H1 (cell line): ENCODE results near the gene CARD11. TPM values are rescaled to one million over a fixed set of nuclear protein-coding genes. Genes with fewer than 3 reads are reported as not detected.

Experiments used
- CTCF ChIA-PET: fragments of 300-600 bp; sonication (Branson Sonifier 250); formaldehyde crosslinking; loops from one replicate; lab custom pipeline; 2021; ENCODE audit not compliant: partially characterized antibody; lab: Charles Lee
- POLR2A ChIA-PET: fragments of 300-600 bp; sonication (Branson Sonifier 250); formaldehyde crosslinking; loops from one replicate; lab custom pipeline; 2021; ENCODE audit warnings: inconsistent platforms; ENCODE audit not compliant: partially characterized antibody; lab: Charles Lee
- DNase-seq, 2 experiments: peaks; one replicate each; pipeline versions ENCODE4 v3.0.0 to v3.0.0-alpha.2; 2010 to 2022; ENCODE audit warnings: low spot score in 2 of 2, low read depth in 1 of 2, mixed read lengths in 1 of 2
- FAIRE-seq: peaks from 2 replicates; lab custom pipeline; 2011; peaks lifted over from hg19 to GRCh38; lab: Jason Lieb, UNC
- H2AFZ ChIP-seq: 2 replicates; pipeline ENCODE4 v1.8.1; 2012; ENCODE audit warnings: low read length, inconsistent platforms
- H2AK5ac ChIP-seq: 2 replicates; pipeline ENCODE4 v1.6.1; 2013; ENCODE audit warnings: low read depth, low read length
- H2BK120ac ChIP-seq: replicated peaks from 2 replicates; pipeline ENCODE3; 2013; ENCODE audit warnings: low read depth, low read length, inconsistent platforms
- H2BK12ac ChIP-seq: 2 replicates; pipeline ENCODE4 v1.6.1; 2013; ENCODE audit warnings: low read depth, low read length
- H2BK15ac ChIP-seq: 2 replicates; pipeline ENCODE4 v1.6.1; 2013; ENCODE audit warnings: low read length
- H2BK20ac ChIP-seq: 2 replicates; pipeline ENCODE4 v1.6.1; 2013; ENCODE audit warnings: low read length
- H2BK5ac ChIP-seq: 2 replicates; pipeline ENCODE4 v1.6.1; 2013; ENCODE audit warnings: low read depth, low read length
- H3K14ac ChIP-seq: 2 replicates; pipeline ENCODE4 v1.6.1; 2013; ENCODE audit warnings: inconsistent platforms; ENCODE audit not compliant: insufficient read length
- H3K18ac ChIP-seq: 2 replicates; pipeline ENCODE4 v1.6.1; 2013; ENCODE audit warnings: low read length; ENCODE audit errors: extremely low read depth
- H3K23ac ChIP-seq: 2 replicates; pipeline ENCODE4 v1.6.1; 2013; ENCODE audit warnings: inconsistent platforms; ENCODE audit not compliant: insufficient read length
- H3K23me2 ChIP-seq: 2 replicates; pipeline ENCODE4 v1.6.1; 2013; ENCODE audit warnings: low read depth, low read length
- H3K27ac ChIP-seq: 2 replicates; pipeline ENCODE4 v1.6.1; 2011; ENCODE audit warnings: low read depth, low read length, inconsistent platforms
- H3K27me3 ChIP-seq, 4 experiments: replicated peaks in 1 of 4; 1 replicate in 1 of 4; 2 replicates in 3 of 4; pipeline versions ENCODE4 v1.6.1 to v1.8.1; 2011 to 2013; ENCODE audit warnings: low read length in 3 of 4, mild to moderate bottlenecking in 3 of 4, inconsistent platforms in 2 of 4, mixed read lengths in 2 of 4, moderate library complexity in 1 of 4; ENCODE audit not compliant: control insufficient read depth in 3 of 4, insufficient read depth in 3 of 4; ENCODE audit errors: extremely low read depth in 1 of 4
- H3K36me3 ChIP-seq, 4 experiments: 2 replicates each; pipeline versions ENCODE4 v1.6.1 to v1.8.1; 2011 to 2013; ENCODE audit warnings: mild to moderate bottlenecking in 4 of 4, low read length in 3 of 4, moderate library complexity in 2 of 4, control low read depth in 1 of 4, inconsistent platforms in 1 of 4; ENCODE audit not compliant: insufficient read depth in 4 of 4, control insufficient read depth in 2 of 4
- H3K4ac ChIP-seq: replicated peaks from 2 replicates; pipeline ENCODE3; 2013; ENCODE audit warnings: low read length, low read depth, mixed read lengths, inconsistent platforms; ENCODE audit not compliant: insufficient read length
- H3K4me1 ChIP-seq, 4 experiments: replicated peaks in 1 of 4; 1 replicate in 1 of 4; 2 replicates in 3 of 4; pipeline versions ENCODE4 v1.6.1 to v1.8.1; 2011 to 2013; ENCODE audit warnings: low read length in 3 of 4, inconsistent platforms in 2 of 4, mixed read lengths in 1 of 4; ENCODE audit not compliant: insufficient read depth in 4 of 4, control insufficient read depth in 3 of 4
- H3K4me2 ChIP-seq, 2 experiments: 2 replicates each; pipeline versions ENCODE4 v1.6.1 to v1.8.1; 2011 to 2013; ENCODE audit warnings: low read depth in 2 of 2, low read length in 2 of 2, control low read depth in 1 of 2, inconsistent platforms in 1 of 2, mild to moderate bottlenecking in 1 of 2; ENCODE audit not compliant: insufficient read depth in 1 of 2
- H3K4me3 ChIP-seq, 4 experiments: fragments of 200-600, 300-600 bp in 1 of 4; sonication (generic), shearing (Covaris generic), sonication (Bioruptor Twin) in 1 of 4; 2 replicates each; pipeline versions ENCODE4 v1.5.1 to v1.8.1; 2011 to 2016; ENCODE audit warnings: low read length in 4 of 4, low read depth in 3 of 4, control low read depth in 2 of 4, inconsistent platforms in 2 of 4, mild to moderate bottlenecking in 2 of 4, mixed read lengths in 1 of 4, moderate library complexity in 1 of 4; ENCODE audit not compliant: insufficient read depth in 2 of 4; ENCODE audit errors: extremely low read depth in 1 of 4
- H3K56ac ChIP-seq: replicated peaks from 2 replicates; pipeline ENCODE3; 2013; ENCODE audit warnings: low read depth, mild to moderate bottlenecking, mixed read lengths, low read length, inconsistent platforms; ENCODE audit not compliant: insufficient read length
- H3K79me1 ChIP-seq: 2 replicates; pipeline ENCODE4 v1.6.1; 2013; ENCODE audit warnings: low read depth, low read length, control low read depth
- H3K79me2 ChIP-seq, 2 experiments: 2 replicates each; pipeline versions ENCODE4 v1.6.1 to v1.8.1; 2012 to 2013; ENCODE audit warnings: low read length in 2 of 2, mild to moderate bottlenecking in 2 of 2, inconsistent platforms in 1 of 2; ENCODE audit not compliant: insufficient read depth in 2 of 2, control insufficient read depth in 1 of 2
- H3K9ac ChIP-seq, 4 experiments: replicated peaks in 1 of 4; 1 replicate in 1 of 4; 2 replicates in 3 of 4; pipeline versions ENCODE4 v1.6.1 to v1.8.1; 2011 to 2013; ENCODE audit warnings: low read depth in 3 of 4, low read length in 3 of 4, control low read depth in 2 of 4, mild to moderate bottlenecking in 2 of 4, moderate library complexity in 2 of 4, inconsistent platforms in 1 of 4; ENCODE audit errors: extremely low read depth in 1 of 4
- H3K9me3 ChIP-seq, 2 experiments: 2 replicates each; pipeline versions ENCODE4 v1.6.1 to v1.8.1; 2012 to 2013; ENCODE audit warnings: mild to moderate bottlenecking in 2 of 2, moderate library complexity in 2 of 2, control low read depth in 1 of 2, inconsistent platforms in 1 of 2, low read depth in 1 of 2, low read length in 1 of 2, mixed read lengths in 1 of 2; ENCODE audit not compliant: insufficient read depth in 2 of 2
- H4K20me1 ChIP-seq, 2 experiments: replicated peaks in 1 of 2; 2 replicates each; pipeline versions ENCODE3 to v1.8.1; 2011 to 2013; ENCODE audit warnings: inconsistent platforms in 2 of 2, low read length in 2 of 2, mild to moderate bottlenecking in 1 of 2; ENCODE audit not compliant: insufficient read depth in 2 of 2, control insufficient read depth in 1 of 2
- H4K5ac ChIP-seq: 2 replicates; pipeline ENCODE4 v1.6.1; 2013; ENCODE audit warnings: low read length, low read depth, mixed read lengths, inconsistent platforms; ENCODE audit not compliant: insufficient read length
- H4K8ac ChIP-seq: 2 replicates; pipeline ENCODE4 v1.8.0; 2013; ENCODE audit warnings: mild to moderate bottlenecking, moderate library complexity, low read length, inconsistent platforms; ENCODE audit not compliant: insufficient read depth; ENCODE audit errors: extremely low read depth
- H4K91ac ChIP-seq: replicated peaks from 2 replicates; pipeline ENCODE3; 2013; ENCODE audit warnings: low read length, mixed read lengths, inconsistent platforms; ENCODE audit not compliant: insufficient read length
- ASH2L ChIP-seq: fragments of 200-600, 300-600 bp; sonication (generic); IDR thresholded peaks from one replicate; pipeline ENCODE4 v1.7.1; 2017; ENCODE audit warnings: low read length
- CEBPB ChIP-seq: IDR thresholded peaks from 2 replicates; pipeline ENCODE4 v1.6.1; 2012; ENCODE audit warnings: low read depth, low read length
- MAFK ChIP-seq: IDR thresholded peaks from 2 replicates; pipeline ENCODE4 v1.6.1; 2012; ENCODE audit warnings: low read depth, mild to moderate bottlenecking, improper control_type of control experiment, low read length
- POLR2A ChIP-seq, 2 experiments: IDR thresholded peaks; 1 replicate in 1 of 2; 2 replicates in 1 of 2; pipeline ENCODE4 v1.6.1; 2011; ENCODE audit warnings: low read depth in 2 of 2, low read length in 2 of 2, mild to moderate bottlenecking in 2 of 2; ENCODE audit errors: control extremely low read depth in 1 of 2
- SIN3A ChIP-seq, 2 experiments: IDR thresholded peaks in 1 of 2; conservative IDR thresholded peaks in 1 of 2; 2 replicates each; pipeline ENCODE4 v1.6.1; 2011 to 2012; ENCODE audit warnings: low read length in 2 of 2, improper control_type of control experiment in 1 of 2, low read depth in 1 of 2, mild to moderate bottlenecking in 1 of 2
- SP2 ChIP-seq: IDR thresholded peaks from 2 replicates; pipeline ENCODE4 v1.6.1; 2012; ENCODE audit warnings: mild to moderate bottlenecking, low read length, inconsistent platforms
- TAF7 ChIP-seq: optimal IDR thresholded peaks from 2 replicates; pipeline ENCODE3; 2011; ENCODE audit warnings: low read depth, mild to moderate bottlenecking, inconsistent platforms, low read length, moderate library complexity, borderline replicate concordance
- TCF12 ChIP-seq: IDR thresholded peaks from 2 replicates; pipeline ENCODE4 v1.6.1; 2011; ENCODE audit warnings: low read depth, mild to moderate bottlenecking, low read length
- WGBS, 2 experiments: shearing (Covaris generic) in 1 of 2; methylation state at CpG; one replicate each; pipeline versions ENCODE4 v1.1.6 to v1.1.7; 2013 to 2015; ENCODE audit warnings: low lambda C conversion rate in 2 of 2, mixed read lengths in 2 of 2, inconsistent platforms in 1 of 2, low coverage in 1 of 2, missing lambda C conversion rate in 1 of 2; ENCODE audit not compliant: insufficient replicate concordance in 2 of 2, insufficient coverage in 1 of 2, insufficient read length in 1 of 2; ENCODE audit errors: extremely low coverage in 1 of 2, missing lambda C conversion rate in 1 of 2; 5-methylcytosine and 5-hydroxymethylcytosine counted together
- polyA plus RNA-seq, 7 experiments: library from polyadenylated mRNA; depleted of rRNA in 3 of 7; stranded (reverse) in 5 of 7; unstranded in 2 of 7; fragments of >200 nt in 5 of 7; fragments of 200-250 nt in 2 of 7; gene quantifications; 1 replicate in 5 of 7; 2 replicates in 1 of 7; 4 replicates in 1 of 7; pipeline versions ENCODE4 v1.2.1 to v1.2.3, GENCODE V29; 2011 to 2013; ENCODE audit warnings: missing spikeins in 2 of 7, mixed read lengths in 2 of 7
- total RNA-seq: library from RNA; stranded (reverse); fragmentation: NEBNext Ultra II Directional; extraction: Animal tissue kit (Norgen Biotek cat#: 25700); gene quantifications from 2 replicates; pipeline ENCODE4 v1.2.1, GENCODE V29; 2021
- TF ChIP-seq, protein P1 (sequence below), 3 experiments: IDR thresholded peaks; 1 replicate in 2 of 3; 2 replicates in 1 of 3; pipeline versions ENCODE4 v1.5.1 to v1.6.1; 2011; ENCODE audit warnings: low read length in 3 of 3, mild to moderate bottlenecking in 3 of 3, inconsistent platforms in 2 of 3, low read depth in 1 of 3, moderate library complexity in 1 of 3; ENCODE audit not compliant: insufficient read depth in 1 of 3; ENCODE audit errors: control extremely low read depth in 1 of 3

Gene CARD11
- total and polyA plus RNA-seq, 2 of the 8 experiments (the other 6 are each of a cell fraction or from before 2014, with no cell fraction given), result 12.6 to 29.8 TPM

DNA sequence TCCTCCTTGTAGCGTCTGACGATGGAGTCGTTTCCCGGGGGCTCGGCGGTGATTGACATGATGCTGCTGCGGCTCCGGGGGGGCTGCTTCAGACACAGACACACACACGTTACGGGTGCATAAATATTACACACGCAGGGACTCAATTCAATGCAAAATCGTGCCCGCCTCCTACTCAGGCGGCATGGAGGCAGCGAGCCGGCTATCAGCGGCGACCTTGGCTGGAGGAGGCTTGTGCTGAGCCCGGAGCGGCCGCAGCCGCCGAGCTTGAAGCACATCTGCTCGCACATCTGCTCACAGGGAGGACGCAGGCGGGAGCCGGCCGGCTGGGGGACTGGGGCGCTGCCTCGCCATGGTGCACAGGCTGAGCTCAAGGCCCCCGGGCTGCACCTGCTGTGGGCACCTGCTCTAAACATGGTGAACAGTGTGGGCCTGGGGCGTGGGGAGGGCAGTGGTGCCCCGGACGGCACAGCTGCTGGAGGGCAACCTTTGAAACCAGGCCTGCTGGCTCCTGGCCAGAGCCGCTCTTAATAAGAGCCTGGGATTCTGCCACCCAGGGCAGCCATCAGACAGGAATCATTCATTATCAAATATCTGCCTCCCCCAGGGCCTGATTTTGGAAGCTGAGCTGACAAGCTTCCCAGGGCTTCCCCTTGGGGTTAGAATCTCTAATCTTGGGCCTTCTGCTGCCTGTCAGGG, 114.9 kb downstream of the CARD11 start:
- H2AFZ ChIP-seq, result no peak overlapping the region
- no peak for FAIRE-seq
- CTCF ChIA-PET, result interaction anchor here (0.7 to 1.5 kb wide), 6 partner anchors 9 to 460 kb away, joined by 3 to 7 read pairs (median 3); no protein-coding TSS in a partner anchor

More for the DNA sequence above, 114.9 kb downstream of the CARD11 start:
- TF ChIP-seq, protein P1, sequence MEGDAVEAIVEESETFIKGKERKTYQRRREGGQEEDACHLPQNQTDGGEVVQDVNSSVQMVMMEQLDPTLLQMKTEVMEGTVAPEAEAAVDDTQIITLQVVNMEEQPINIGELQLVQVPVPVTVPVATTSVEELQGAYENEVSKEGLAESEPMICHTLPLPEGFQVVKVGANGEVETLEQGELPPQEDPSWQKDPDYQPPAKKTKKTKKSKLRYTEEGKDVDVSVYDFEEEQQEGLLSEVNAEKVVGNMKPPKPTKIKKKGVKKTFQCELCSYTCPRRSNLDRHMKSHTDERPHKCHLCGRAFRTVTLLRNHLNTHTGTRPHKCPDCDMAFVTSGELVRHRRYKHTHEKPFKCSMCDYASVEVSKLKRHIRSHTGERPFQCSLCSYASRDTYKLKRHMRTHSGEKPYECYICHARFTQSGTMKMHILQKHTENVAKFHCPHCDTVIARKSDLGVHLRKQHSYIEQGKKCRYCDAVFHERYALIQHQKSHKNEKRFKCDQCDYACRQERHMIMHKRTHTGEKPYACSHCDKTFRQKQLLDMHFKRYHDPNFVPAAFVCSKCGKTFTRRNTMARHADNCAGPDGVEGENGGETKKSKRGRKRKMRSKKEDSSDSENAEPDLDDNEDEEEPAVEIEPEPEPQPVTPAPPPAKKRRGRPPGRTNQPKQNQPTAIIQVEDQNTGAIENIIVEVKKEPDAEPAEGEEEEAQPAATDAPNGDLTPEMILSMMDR (IDR thresholded peaks at IDR 0.05; ENCODE audit: control extremely low read depth in 1 of 3, insufficient read depth in 1 of 3, low read depth in 1 of 3, low read length in 3 of 3), result no peak
- no peak for TF ChIP-seq POLR2A (IDR thresholded peaks at IDR 0.05; ENCODE audit: control extremely low read depth in 1 of 2, low read depth in 2 of 2, low read length in 2 of 2)
- TF ChIP-seq MAFK, result no peak
- TF ChIP-seq TAF7, result no peak
- TF ChIP-seq TCF12, result no peak
- TF ChIP-seq SP2, result no peak
- no peak for TF ChIP-seq CEBPB
- TF ChIP-seq ASH2L, result no peak
- no peak for TF ChIP-seq SIN3A (conservative IDR thresholded peaks at IDR 0.05 in 1 of 2, IDR thresholded peaks at IDR 0.05 in 1 of 2; ENCODE audit: low read depth in 1 of 2, low read length in 2 of 2)
- TF ChIP-seq, all 59 proteins: peak for 0
- H3K23ac ChIP-seq, result no peak overlapping the region
- H3K4me1 ChIP-seq, result no peaks in the 10 kb centered on the region
- no peak overlapping the region for H3K9ac ChIP-seq
- 94% methylated on average over 30 of the region's 35 CpGs; no CpG with 5 or more reads in 1 of the 2 experiments for WGBS, 2 experiments
- H4K5ac ChIP-seq, result no peak overlapping the region
- no peaks in the 10 kb centered on the region for H3K9me3 ChIP-seq
- H3K4me3 ChIP-seq, result no peak overlapping the region
- peak overlapping the region; percentile 66; the same call in 1 of the 2 replicates for H4K8ac ChIP-seq
- H2AK5ac ChIP-seq, result no peak overlapping the region
- no peaks in the 10 kb centered on the region for H3K36me3 ChIP-seq
- H3K4me2 ChIP-seq, result no peak overlapping the region
- no peak overlapping the region for H3K14ac ChIP-seq
- no peak overlapping the region for H3K27ac ChIP-seq
- H2BK12ac ChIP-seq, result no peak overlapping the region
- no peak overlapping the region for H4K91ac ChIP-seq
- no peaks in the 10 kb centered on the region for H3K79me2 ChIP-seq
- DNase-seq, result no peak
- H2BK20ac ChIP-seq, result no peak overlapping the region
- no peaks in the 10 kb centered on the region for H3K27me3 ChIP-seq
- no peak overlapping the region for H2BK5ac ChIP-seq
- no peak overlapping the region for H3K56ac ChIP-seq
- POLR2A ChIA-PET, result interaction anchor here (0.6 kb wide), 1 partner anchor 269 kb away, joined by 3 read pairs; no protein-coding TSS in a partner anchor
- no peak overlapping the region for H3K4ac ChIP-seq
- H2BK120ac ChIP-seq, result no peak overlapping the region
- peaks cover 0 to 1% of the 10 kb centered on the region in 2 experiments for H4K20me1 ChIP-seq
- no peaks in the 10 kb centered on the region for H3K79me1 ChIP-seq
- no peaks in the 10 kb centered on the region for H3K23me2 ChIP-seq
- H2BK15ac ChIP-seq, result no peak overlapping the region
- H3K18ac ChIP-seq, result no peak overlapping the region
